T-helper 17 cell (primary cell): Measurements from ENCODE around the gene WIZ. TPM values are rescaled to one million over a fixed set of nuclear protein-coding genes. Genes with fewer than 3 reads are reported as not detected.

Experiments used
- ATAC-seq: fragments of 150-1000 bp; cut with Tn5 transposase; 2 replicates; pipeline ENCODE4 v1.10.0; 2021; ENCODE audit warnings: mild to moderate bottlenecking, moderate library complexity
- DNase-seq, 3 donors: peaks; one replicate each; pipeline versions ENCODE4 v3.0.0 to v3.0.0-alpha.2; 2020 to 2021
- H3K9me3 ChIP-seq: one replicate; pipeline ENCODE4 v1.7.0; 2013; ENCODE audit warnings: low read length, mild to moderate bottlenecking; ENCODE audit not compliant: control insufficient read depth, poor library complexity, severe bottlenecking
- H3K27ac Mint-ChIP-seq: one replicate; pipeline ENCODE4 v1.8.0; 2022; ENCODE audit warnings: mild to moderate bottlenecking, moderate library complexity, mixed read lengths
- H3K27me3 Mint-ChIP-seq: one replicate; pipeline ENCODE4 v1.8.0; 2022; ENCODE audit warnings: mixed read lengths
- H3K36me3 Mint-ChIP-seq: one replicate; pipeline ENCODE4 v1.8.0; 2022; ENCODE audit warnings: low read depth, mixed read lengths
- H3K4me1 Mint-ChIP-seq: one replicate; pipeline ENCODE4 v1.8.0; 2022; ENCODE audit warnings: mild to moderate bottlenecking, mixed read lengths
- H3K4me3 Mint-ChIP-seq: one replicate; pipeline ENCODE4 v1.8.0; 2022; ENCODE audit warnings: mild to moderate bottlenecking, moderate library complexity, mixed read lengths
- total RNA-seq, 4 donors: library from RNA in 2 of 4; stranded (reverse) in 2 of 4; gene quantifications; one replicate each; pipeline ENCODE4 v1.2.3 and lab custom pipeline; 2022 to 2026

WIZ gene
- total RNA-seq, 2 donors from 2014 or later = 17.1 to 19.2 TPM

- no peaks in the 10 kb centered on the region for H3K9me3 ChIP-seq
- ATAC-seq (no peak), DNase-seq (no peak)
- no peak overlapping the region for H3K4me3 Mint-ChIP-seq
- peaks cover 23% of the 10 kb centered on the region for H3K4me1 Mint-ChIP-seq
- H3K36me3 Mint-ChIP-seq = peaks cover 6% of the 10 kb centered on the region
- H3K27me3 Mint-ChIP-seq = no peaks in the 10 kb centered on the region
- peak overlapping the region; percentile 45 for H3K27ac Mint-ChIP-seq
Observed at GRCh38 chr19:15373644-15374043, 76.1 kb downstream of the WIZ start.

- Mint-ChIP-seq H3K27me3 (no peaks in the 10 kb centered on the region), H3K4me1 (peaks cover 17% of the 10 kb centered on the region), H3K4me3 (no peak overlapping the region), H3K36me3 (no peaks in the 10 kb centered on the region), H3K27ac (no peak overlapping the region)
- DNase-seq (no peak), ATAC-seq (no peak)
- no peaks in the 10 kb centered on the region for H3K9me3 ChIP-seq
Observed at GRCh38 chr19:15372891-15373301, 76.9 kb downstream of the WIZ start.

DNA sequence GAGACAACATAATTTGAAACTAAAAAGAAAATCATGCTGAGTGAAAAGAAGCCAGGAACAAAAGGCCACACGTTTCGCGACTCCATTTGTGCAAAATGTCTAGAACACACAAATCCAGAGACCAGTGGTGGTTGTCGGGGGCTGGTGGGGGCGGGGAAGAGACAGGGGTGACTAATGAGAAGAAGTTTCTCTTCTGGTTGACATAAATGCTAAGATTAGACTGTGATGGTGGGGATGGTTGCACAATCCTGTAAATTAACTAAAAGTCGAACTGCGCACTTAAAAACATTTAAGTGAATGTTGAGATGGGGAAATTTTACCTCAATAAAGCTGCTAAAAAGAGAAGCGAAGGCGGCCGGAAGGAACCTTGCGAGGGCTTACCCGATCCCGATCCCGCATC is 77.3 kb downstream of the WIZ start:
- Mint-ChIP-seq H3K4me3 (no peak overlapping the region), H3K4me1 (peaks cover 16% of the 10 kb centered on the region), H3K36me3 (no peaks in the 10 kb centered on the region), H3K27me3 (no peaks in the 10 kb centered on the region), H3K27ac (peak overlapping the region; percentile 27)
- DNase-seq = no peak
- ATAC-seq = no peak
- H3K9me3 ChIP-seq = no peaks in the 10 kb centered on the region

GRCh38 chr19:15371786-15372380 is 77.9 kb downstream of the WIZ start:
- no peaks in the 10 kb centered on the region for H3K9me3 ChIP-seq
- ATAC-seq = no peak
- no peaks in the 10 kb centered on the region for H3K36me3 Mint-ChIP-seq
- no peak overlapping the region for H3K4me3 Mint-ChIP-seq
- peaks cover 13% of the 10 kb centered on the region for H3K4me1 Mint-ChIP-seq
- H3K27ac Mint-ChIP-seq = peak overlapping the region; percentile 27
- H3K27me3 Mint-ChIP-seq = no peaks in the 10 kb centered on the region
- DNase-seq = no peak

GRCh38 chr19:15371119-15371518 is 78.6 kb downstream of the WIZ start:
- no peak for DNase-seq
- H3K4me1 Mint-ChIP-seq = peaks cover 9% of the 10 kb centered on the region

More at GRCh38 chr19:15371119-15371518, 78.6 kb downstream of the WIZ start:
- no peaks in the 10 kb centered on the region for H3K27me3 Mint-ChIP-seq
- H3K9me3 ChIP-seq = no peaks in the 10 kb centered on the region
- no peaks in the 10 kb centered on the region for H3K36me3 Mint-ChIP-seq
- no peak overlapping the region for H3K4me3 Mint-ChIP-seq
- no peak for ATAC-seq
- H3K27ac Mint-ChIP-seq = no peak overlapping the region

Other genes starting within 250 kb of the WIZ start
- under 1 TPM; 0.05 to 0.18 TPM for gene NOTCH3, start 249.0 kb downstream of the WIZ start, total RNA-seq
- not detected for gene EPHX3, start 217.5 kb downstream of the WIZ start, total RNA-seq
- 100 to 1,000 TPM; 120 to 123 TPM for gene BRD4, start 117.4 kb downstream of the WIZ start, total RNA-seq
- 10 to 100 TPM; 87.6 to 90.2 TPM for gene AKAP8, start 70.2 kb downstream of the WIZ start, total RNA-seq
- gene AKAP8L, start 31.0 kb downstream of the WIZ start, total RNA-seq = 100 to 1,000 TPM; 116 to 123 TPM
- gene RASAL3, start 14.6 kb upstream of the WIZ start, total RNA-seq = 100 to 1,000 TPM; 103 to 121 TPM
- not detected for gene PGLYRP2, start 29.5 kb upstream of the WIZ start, total RNA-seq
- 1 to 10 TPM in 1 of 2 donors, under 1 TPM in 1; 0.44 to 1.4 TPM for gene CYP4F22, start 58.6 kb upstream of the WIZ start, total RNA-seq
- not detected for gene CYP4F8, start 165.3 kb upstream of the WIZ start, total RNA-seq
- under 1 TPM in 1 of 2 donors, not detected in 1; 0.22 TPM for gene CYP4F3, start 190.9 kb upstream of the WIZ start, total RNA-seq
- 1 to 10 TPM; 1.9 to 5.2 TPM for gene CYP4F12, start 223.1 kb upstream of the WIZ start, total RNA-seq